Gastroesophageal sphincter (tissue), 4 donors: ENCODE results near the gene RAI1. TPM values are rescaled to one million over a fixed set of nuclear protein-coding genes. Genes with fewer than 3 reads are reported as not detected.

ENCODE experiments used
- ATAC-seq: fragments of 150-250 bp; one replicate; pipeline ENCODE4 v1.9.1; 2016; ENCODE audit warnings: mild to moderate bottlenecking, moderate library complexity
- H3K27ac ChIP-seq, 4 donors: fragments of 200-600 bp; sonication (generic) in 3 of 4; 1 replicate in 3 of 4; 2 replicates in 1 of 4; pipeline ENCODE4 v1.5.1; 2016 to 2019
- H3K27me3 ChIP-seq: fragments of 200-600 bp; sonication (generic); one replicate; pipeline ENCODE4 v1.5.1; 2019
- H3K36me3 ChIP-seq, 2 donors: fragments of 200-600 bp; sonication (generic); one replicate each; pipeline ENCODE4 v1.5.1; 2019; ENCODE audit warnings: control low read depth in 1 of 2
- H3K4me1 ChIP-seq, 3 donors: fragments of 200-600 bp; sonication (generic); 1 replicate in 2 of 3; 2 replicates in 1 of 3; pipeline ENCODE4 v1.5.1; 2016 to 2019; ENCODE audit warnings: control low read depth in 2 of 3
- H3K4me3 ChIP-seq, 2 donors: fragments of 200-600 bp; sonication (generic); one replicate each; pipeline ENCODE4 v1.5.1; 2019; ENCODE audit warnings: mild to moderate bottlenecking in 1 of 2, moderate library complexity in 1 of 2
- H3K9me3 ChIP-seq, 3 donors: fragments of 200-600 bp; sonication (generic); one replicate each; pipeline ENCODE4 v1.5.1; 2017 to 2019; ENCODE audit warnings: control low read depth in 2 of 3
- EP300 ChIP-seq: sonication (generic); formaldehyde crosslinking; IDR thresholded peaks from one replicate; pipeline ENCODE4 v1.6.1; 2017; ENCODE audit warnings: antibody characterized with exemption, mild to moderate bottlenecking
- POLR2A ChIP-seq, 2 donors: fragments of 450-650 bp; IDR thresholded peaks; one replicate each; pipeline ENCODE4 v1.6.1; 2017; ENCODE audit warnings: antibody characterized with exemption in 2 of 2, mild to moderate bottlenecking in 2 of 2, moderate library complexity in 1 of 2
- POLR2AphosphoS5 ChIP-seq: sonication (generic); formaldehyde crosslinking; IDR thresholded peaks from one replicate; pipeline ENCODE4 v1.6.1; 2017; ENCODE audit warnings: antibody characterized with exemption
- WGBS, 2 donors: methylation state at CpG; one replicate each; pipeline ENCODE4 v1.1.5; 2018; ENCODE audit warnings: low coverage in 1 of 2; 5-methylcytosine and 5-hydroxymethylcytosine counted together
- total RNA-seq, 4 donors: library from RNA; depleted of rRNA; stranded (reverse); fragments of >200 nt; gene quantifications; one replicate each; pipeline ENCODE4 v1.1.0, GENCODE V29; 2016
- TF ChIP-seq, protein P1 (sequence below), 4 experiments: fragments of 200-600 bp in 2 of 4; fragments of 450-650 bp in 2 of 4; sonication (generic) in 1 of 4; IDR thresholded peaks; one replicate each; pipeline ENCODE4 v1.5.1; 2017 to 2019; ENCODE audit warnings: antibody characterized with exemption in 4 of 4, mild to moderate bottlenecking in 2 of 4, moderate library complexity in 2 of 4

The RAI1 gene
- total RNA-seq, 4 donors from 2014 or later: 15.9 to 39.7 (median 28.3) TPM

DNA sequence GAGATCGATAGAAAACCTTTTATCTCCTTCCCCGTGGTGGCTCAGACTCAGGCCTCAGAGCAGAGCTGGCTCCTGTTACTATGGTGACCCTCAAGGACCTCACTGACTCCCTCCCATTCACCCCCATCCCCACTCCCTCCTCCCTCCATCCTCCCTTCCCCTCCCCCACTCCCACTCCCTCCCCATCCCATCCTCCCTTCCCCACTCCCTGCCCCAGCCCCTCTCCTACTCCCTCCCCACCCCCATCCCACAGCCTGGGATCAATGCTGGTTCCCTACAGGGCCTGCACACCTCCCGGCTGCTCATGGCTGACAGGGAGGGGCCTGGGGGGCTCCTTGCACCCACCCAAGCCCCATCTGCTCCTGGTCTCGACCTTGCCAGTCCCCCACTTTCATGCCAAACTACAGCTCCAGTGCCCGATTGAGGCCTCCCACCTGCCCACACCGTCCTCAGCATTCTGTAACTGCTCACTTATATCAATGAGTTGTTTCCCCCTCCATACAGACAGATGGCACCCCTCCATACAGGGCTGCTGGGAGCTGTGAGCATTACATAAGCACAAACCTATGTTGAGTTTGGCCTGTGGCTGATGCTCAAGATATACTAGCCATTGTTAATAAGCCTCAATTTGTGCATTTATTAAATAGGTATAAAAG, 11.6 kb upstream of the RAI1 start:
- H3K9me3 ChIP-seq: no peaks in the 10 kb centered on the region
- WGBS, 2 donors: 73 to 90% methylated on average over 2 to 5 of the region's 6 CpGs
- TF ChIP-seq, protein P1, sequence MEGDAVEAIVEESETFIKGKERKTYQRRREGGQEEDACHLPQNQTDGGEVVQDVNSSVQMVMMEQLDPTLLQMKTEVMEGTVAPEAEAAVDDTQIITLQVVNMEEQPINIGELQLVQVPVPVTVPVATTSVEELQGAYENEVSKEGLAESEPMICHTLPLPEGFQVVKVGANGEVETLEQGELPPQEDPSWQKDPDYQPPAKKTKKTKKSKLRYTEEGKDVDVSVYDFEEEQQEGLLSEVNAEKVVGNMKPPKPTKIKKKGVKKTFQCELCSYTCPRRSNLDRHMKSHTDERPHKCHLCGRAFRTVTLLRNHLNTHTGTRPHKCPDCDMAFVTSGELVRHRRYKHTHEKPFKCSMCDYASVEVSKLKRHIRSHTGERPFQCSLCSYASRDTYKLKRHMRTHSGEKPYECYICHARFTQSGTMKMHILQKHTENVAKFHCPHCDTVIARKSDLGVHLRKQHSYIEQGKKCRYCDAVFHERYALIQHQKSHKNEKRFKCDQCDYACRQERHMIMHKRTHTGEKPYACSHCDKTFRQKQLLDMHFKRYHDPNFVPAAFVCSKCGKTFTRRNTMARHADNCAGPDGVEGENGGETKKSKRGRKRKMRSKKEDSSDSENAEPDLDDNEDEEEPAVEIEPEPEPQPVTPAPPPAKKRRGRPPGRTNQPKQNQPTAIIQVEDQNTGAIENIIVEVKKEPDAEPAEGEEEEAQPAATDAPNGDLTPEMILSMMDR (IDR thresholded peaks at IDR 0.05): no peak
- H3K36me3 ChIP-seq: no peaks in the 10 kb centered on the region
- H3K27me3 ChIP-seq: no peaks in the 10 kb centered on the region
- H3K4me1 ChIP-seq: no peaks in the 10 kb centered on the region
- no peak overlapping the region for H3K27ac ChIP-seq
- ATAC-seq: no peak
- no peak overlapping the region for H3K4me3 ChIP-seq

DNA sequence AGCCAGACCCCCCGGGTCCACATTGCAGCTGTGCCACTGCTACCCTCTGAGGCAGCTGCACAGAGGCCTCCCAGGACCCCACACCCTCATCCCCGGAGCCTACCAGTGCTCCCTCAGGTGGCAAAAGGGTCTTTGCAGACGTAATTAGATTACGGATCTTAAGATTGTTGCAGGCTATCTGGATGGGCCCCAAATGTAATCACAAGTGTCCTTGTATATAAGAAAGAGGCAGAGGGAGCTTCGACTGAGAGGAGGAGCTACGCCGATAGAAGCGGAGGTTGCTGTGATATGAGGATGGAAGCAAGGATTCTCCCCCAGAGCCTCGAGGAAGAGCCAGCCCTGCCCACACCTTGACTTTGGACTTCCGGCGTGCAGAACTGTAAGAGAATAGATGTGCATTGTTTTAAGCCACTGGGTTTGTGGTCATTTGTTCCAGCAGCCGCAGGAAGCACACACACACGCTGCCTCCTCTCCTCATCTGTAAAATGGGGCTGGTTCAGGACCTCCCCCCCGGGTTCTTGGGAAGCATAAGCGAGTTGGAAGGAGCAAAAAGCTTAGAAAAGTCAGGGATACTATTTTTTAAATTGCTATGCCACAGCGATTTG, 10.5 kb upstream of the RAI1 start:
- Histone ChIP-seq H3K9me3 (no peaks in the 10 kb centered on the region), H3K4me3 (no peak overlapping the region), H3K4me1 (no peaks in the 10 kb centered on the region), H3K27ac (no peak overlapping the region), H3K27me3 (no peaks in the 10 kb centered on the region), H3K36me3 (no peaks in the 10 kb centered on the region)
- ATAC-seq: no peak
- WGBS, 2 donors: 60 to 75% methylated on average over 2 to 15 of the region's 16 CpGs
- TF ChIP-seq POLR2A (IDR thresholded peaks at IDR 0.05) (no peak), POLR2AphosphoS5 (no peak), EP300 (no peak)
- TF ChIP-seq, protein P1 (IDR thresholded peaks at IDR 0.05): no peak

DNA sequence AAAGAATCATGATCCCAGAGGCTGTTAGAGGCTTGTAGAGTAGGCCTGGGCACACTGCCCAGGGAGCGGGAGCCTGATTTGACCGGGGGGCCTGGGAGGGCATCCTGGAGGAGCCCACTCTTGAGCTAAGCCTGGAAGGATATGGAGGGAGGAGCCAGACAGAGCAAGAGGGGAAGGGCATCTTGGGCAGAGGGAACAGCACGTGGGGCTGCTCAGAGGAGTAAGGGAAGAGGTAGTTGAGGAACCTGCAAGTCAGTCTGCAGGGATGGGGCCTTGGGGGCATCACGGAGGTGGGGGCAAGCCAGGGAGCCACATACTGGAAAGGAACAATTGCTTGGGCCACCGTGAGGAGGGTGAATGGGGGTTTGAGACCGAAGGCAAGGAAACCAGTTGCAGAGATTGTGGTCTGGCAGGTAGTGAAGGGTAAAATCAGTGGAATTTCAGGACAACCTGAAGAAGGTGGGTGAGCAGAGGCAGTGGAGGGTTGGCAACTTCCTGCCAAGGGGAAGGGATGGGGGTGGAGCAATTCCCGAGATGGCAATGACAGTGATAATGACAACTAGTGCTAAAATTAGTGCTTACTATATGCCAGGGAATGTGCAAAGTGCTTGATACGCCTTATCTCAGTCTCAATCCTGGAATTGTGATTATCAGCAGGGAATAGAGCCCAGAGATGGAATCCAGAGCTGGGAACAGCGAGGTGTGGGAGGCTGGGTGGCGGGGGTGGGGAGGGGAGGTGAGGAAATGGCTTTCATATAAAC, 9.7 kb upstream of the RAI1 start:
- H3K9me3 ChIP-seq: no peaks in the 10 kb centered on the region
- TF ChIP-seq, protein P1 (IDR thresholded peaks at IDR 0.05): no peak
- TF ChIP-seq POLR2AphosphoS5 (no peak), EP300 (no peak), POLR2A (IDR thresholded peaks at IDR 0.05) (no peak)
- H3K27ac ChIP-seq: no peak overlapping the region
- no peaks in the 10 kb centered on the region for H3K36me3 ChIP-seq
- H3K4me3 ChIP-seq: no peak overlapping the region
- WGBS, 2 donors: 53 to 66% methylated on average over 8 of the region's 10 CpGs
- no peaks in the 10 kb centered on the region for H3K4me1 ChIP-seq
- ATAC-seq: no peak
- no peaks in the 10 kb centered on the region for H3K27me3 ChIP-seq

DNA sequence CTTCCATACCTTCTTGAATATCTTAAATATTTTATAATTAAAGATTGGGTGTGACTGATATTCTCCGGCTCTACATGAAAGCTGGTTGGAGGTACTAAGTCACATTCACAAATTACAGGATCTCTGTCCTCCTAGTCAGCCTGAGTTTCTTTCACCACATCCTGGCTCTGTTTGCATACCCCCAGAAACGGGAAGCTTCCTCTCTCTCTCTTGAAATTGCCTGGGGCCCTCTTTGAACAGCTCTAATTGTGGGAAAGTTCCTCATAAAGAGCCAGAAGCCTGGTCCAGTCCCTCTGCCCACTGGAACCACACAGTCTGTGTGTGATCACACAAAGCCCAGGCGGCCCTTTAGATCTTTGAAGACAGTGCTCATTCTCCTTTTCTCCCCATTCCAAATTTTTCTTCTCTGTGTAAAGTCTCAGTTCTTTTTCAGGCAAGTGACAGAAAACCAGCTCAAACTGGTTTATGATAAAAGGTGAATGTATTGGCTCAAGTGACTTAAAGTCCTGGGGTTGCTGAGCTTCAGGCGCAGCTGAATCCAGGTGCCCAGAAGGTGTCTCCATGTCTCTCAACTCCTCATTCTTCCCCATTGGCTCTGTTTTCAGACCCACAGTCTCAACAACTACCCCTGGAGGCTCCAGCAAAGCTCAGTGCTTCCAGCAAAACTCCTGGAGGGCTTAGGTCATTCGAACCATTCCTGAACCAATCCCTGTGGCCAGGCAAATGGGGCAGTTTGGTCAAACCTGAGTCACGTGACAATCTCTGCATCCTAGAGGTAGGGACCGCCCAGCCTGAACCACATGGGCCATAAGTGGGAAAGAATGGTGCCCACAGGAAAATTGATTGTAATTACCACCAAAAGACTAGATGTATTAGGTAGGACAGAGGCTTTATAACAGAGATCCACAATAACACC, 8.5 kb upstream of the RAI1 start:
- ATAC-seq: no peak
- 63 to 75% methylated on average over 1 to 7 of the region's 7 CpGs for WGBS, 2 donors
- no peaks in the 10 kb centered on the region for H3K36me3 ChIP-seq

More for the DNA sequence above, 8.5 kb upstream of the RAI1 start:
- Histone ChIP-seq H3K27ac (no peak overlapping the region), H3K27me3 (no peaks in the 10 kb centered on the region), H3K4me3 (no peak overlapping the region), H3K9me3 (no peaks in the 10 kb centered on the region), H3K4me1 (no peaks in the 10 kb centered on the region)
- TF ChIP-seq, protein P1 (IDR thresholded peaks at IDR 0.05): no peak
- TF ChIP-seq POLR2A (IDR thresholded peaks at IDR 0.05) (no peak), EP300 (no peak), POLR2AphosphoS5 (no peak)
